GM19099 (cell line): ENCODE data around the gene PPAN.

Experiments used
- POLR2A ChIP-seq: IDR thresholded peaks from 3 replicates; pipeline ENCODE4 v1.6.1; 2011; ENCODE audit warnings: low read depth; ENCODE audit not compliant: insufficient read length; ENCODE audit errors: extremely low read depth

PPAN gene

GRCh38 chr19:10104665-10105508 lies 1.3 kb upstream of the PPAN start:
- TF ChIP-seq POLR2A: peak; percentile 61

GRCh38 chr19:10105509-10106099 lies 558 bp upstream of the PPAN start:
- TF ChIP-seq POLR2A: peak; percentile 50

GRCh38 chr19:10107254-10107653 lies 1.1 kb downstream of the PPAN start:
- no peak for TF ChIP-seq POLR2A

GRCh38 chr19:10107817-10108367 lies 1.7 kb downstream of the PPAN start:
- no peak for TF ChIP-seq POLR2A

- TF ChIP-seq POLR2A: no peak
These were observed 3.4 kb downstream of the PPAN start for GRCh38 chr19:10109528-10109927.

- TF ChIP-seq POLR2A: no peak
These were observed 4.2 kb downstream of the PPAN start for GRCh38 chr19:10110076-10110971.

GRCh38 chr19:10110972-10111317 lies 4.8 kb downstream of the PPAN start:
- TF ChIP-seq POLR2A: no peak

GRCh38 chr19:10111405-10111811 lies 5.2 kb downstream of the PPAN start, which contains the start of gene P2RY11:
TSS of gene P2RY11 (plus strand) at chr19:10111693. CDS start at chr19:10111722, 29 bp downstream.
- peak; percentile 52 for TF ChIP-seq POLR2A

- TF ChIP-seq POLR2A: peak; percentile 28
These were observed 6.0 kb downstream of the PPAN start for GRCh38 chr19:10112037-10112761.

- TF ChIP-seq POLR2A: no peak
These were observed 6.9 kb downstream of the PPAN start for GRCh38 chr19:10112895-10113591.

- TF ChIP-seq POLR2A: no peak
These were observed 7.4 kb downstream of the PPAN start for GRCh38 chr19:10113592-10113963.

- TF ChIP-seq POLR2A: peak; percentile 24
These were observed 7.9 kb downstream of the PPAN start for GRCh38 chr19:10113964-10114650.

- TF ChIP-seq POLR2A: no peak
These were observed 8.7 kb downstream of the PPAN start for GRCh38 chr19:10114651-10115391.
